IMR-90 (cell line): Measurements from ENCODE around the gene TRAPPC10. TPM values are rescaled to one million over a fixed set of nuclear protein-coding genes. Genes with fewer than 3 reads are reported as not detected.

ENCODE experiments used
- ATAC-seq: fragments of 200-7000 bp; cut with Tn5 transposase; 2 replicates; pipeline ENCODE4 v1.9.1; 2020; ENCODE audit warnings: low read depth, mild to moderate bottlenecking, moderate library complexity
- BruUV-seq: library from RNA; stranded (reverse); fragments of 400-500 nt; replicated peaks from 2 replicates; lab custom pipeline; 2021; lab: Mats Ljungman, UMichigan
- CTCF ChIA-PET: fragments of 300-600 bp; formaldehyde crosslinking; extraction: SDS; loops from one replicate; lab custom pipeline; 2021; ENCODE audit warnings: antibody characterized with exemption; lab: Yijun Ruan, JAX
- POLR2A ChIA-PET: fragments of 300-600 bp; sonication (Branson Sonifier 250); formaldehyde crosslinking; loops from one replicate; lab custom pipeline; 2022; ENCODE audit warnings: antibody characterized with exemption; ENCODE audit not compliant: unreplicated experiment; lab: Charles Lee
- DNase-seq: peaks from one replicate; pipeline ENCODE4 v3.0.0; 2013
- H2AFZ ChIP-seq: replicated peaks from 2 replicates; pipeline ENCODE3; 2013; ENCODE audit warnings: low read length, mild to moderate bottlenecking; ENCODE audit not compliant: poor library complexity
- H2AK5ac ChIP-seq: 2 replicates; pipeline ENCODE4 v1.6.1; 2013; ENCODE audit warnings: low read depth, low read length, inconsistent platforms
- H2AK9ac ChIP-seq: replicated peaks from 2 replicates; pipeline ENCODE3; 2013; ENCODE audit warnings: mild to moderate bottlenecking, low read depth, low read length, moderate library complexity; ENCODE audit not compliant: poor library complexity
- H2BK120ac ChIP-seq: 2 replicates; pipeline ENCODE4 v1.6.1; 2013; ENCODE audit warnings: low read depth, low read length, inconsistent platforms
- H2BK15ac ChIP-seq: 3 replicates; pipeline ENCODE4 v1.6.1; 2013; ENCODE audit warnings: low read depth, low read length, inconsistent platforms
- H2BK20ac ChIP-seq: 2 replicates; pipeline ENCODE4 v1.6.1; 2013; ENCODE audit warnings: low read depth, mild to moderate bottlenecking, inconsistent platforms, low read length, moderate library complexity
- H2BK5ac ChIP-seq: 2 replicates; pipeline ENCODE4 v1.6.1; 2013; ENCODE audit warnings: mild to moderate bottlenecking, low read depth, low read length, inconsistent platforms; ENCODE audit not compliant: poor library complexity, severe bottlenecking
- H3K14ac ChIP-seq: replicated peaks from 2 replicates; pipeline ENCODE4 v1.6.1; 2013; ENCODE audit warnings: low read depth, low read length, inconsistent platforms
- H3K18ac ChIP-seq: 2 replicates; pipeline ENCODE4 v1.6.1; 2013; ENCODE audit warnings: low read depth, low read length, control low read depth
- H3K23ac ChIP-seq: 2 replicates; pipeline ENCODE4 v1.6.1; 2013; ENCODE audit warnings: low read depth, low read length, inconsistent platforms
- H3K27ac ChIP-seq: 2 replicates; pipeline ENCODE4 v1.5.1; 2013; ENCODE audit warnings: mild to moderate bottlenecking, control low read depth, low read length; ENCODE audit not compliant: insufficient read depth
- H3K27me3 ChIP-seq: 2 replicates; pipeline ENCODE4 v1.6.1; 2013; ENCODE audit warnings: low read length; ENCODE audit not compliant: control insufficient read depth, insufficient read depth
- H3K36me3 ChIP-seq: 2 replicates; pipeline ENCODE4 v1.6.1; 2013; ENCODE audit warnings: low read length, mixed read lengths; ENCODE audit not compliant: control insufficient read depth, insufficient read depth
- H3K4ac ChIP-seq: 2 replicates; pipeline ENCODE4 v1.6.1; 2013; ENCODE audit warnings: low read depth, low read length, inconsistent platforms
- H3K4me1 ChIP-seq: 2 replicates; pipeline ENCODE4 v1.6.1; 2013; ENCODE audit warnings: low read length, mixed read lengths; ENCODE audit not compliant: control insufficient read depth, insufficient read depth
- H3K4me2 ChIP-seq: 2 replicates; pipeline ENCODE4 v1.6.1; 2013; ENCODE audit warnings: low read depth, mild to moderate bottlenecking, control low read depth, low read length, moderate library complexity
- H3K4me3 ChIP-seq: 2 replicates; pipeline ENCODE4 v1.5.1; 2013; ENCODE audit warnings: low read depth, mild to moderate bottlenecking, control low read depth, low read length, moderate library complexity; ENCODE audit not compliant: insufficient read depth
- H3K56ac ChIP-seq: 2 replicates; pipeline ENCODE4 v1.6.1; 2013; ENCODE audit warnings: low read length, inconsistent platforms; ENCODE audit not compliant: insufficient read depth; ENCODE audit errors: extremely low read depth
- H3K79me1 ChIP-seq, 2 experiments: 2 replicates each; pipeline ENCODE4 v1.6.1; 2013; ENCODE audit warnings: low read length in 2 of 2, inconsistent platforms in 1 of 2, low read depth in 1 of 2
- H3K9ac ChIP-seq: 2 replicates; pipeline ENCODE4 v1.6.1; 2013; ENCODE audit warnings: low read depth, low read length, control low read depth
- H3K9me1 ChIP-seq: 2 replicates; pipeline ENCODE4 v1.6.1; 2013; ENCODE audit warnings: low read length, inconsistent platforms; ENCODE audit not compliant: insufficient read depth
- H3K9me3 ChIP-seq: 2 replicates; pipeline ENCODE4 v1.6.1; 2013; ENCODE audit warnings: low read length; ENCODE audit not compliant: control insufficient read depth, insufficient read depth
- H4K20me1 ChIP-seq: 2 replicates; pipeline ENCODE4 v1.6.1; 2013; ENCODE audit warnings: low read length, inconsistent platforms; ENCODE audit not compliant: insufficient read depth
- H4K5ac ChIP-seq: 2 replicates; pipeline ENCODE4 v1.6.1; 2013; ENCODE audit warnings: mild to moderate bottlenecking, low read depth, low read length, control low read depth
- H4K8ac ChIP-seq, 2 experiments: 2 replicates each; pipeline ENCODE4 v1.6.1; 2013; ENCODE audit warnings: low read depth in 2 of 2, low read length in 2 of 2, control low read depth in 1 of 2, inconsistent platforms in 1 of 2
- H4K91ac ChIP-seq: 2 replicates; pipeline ENCODE4 v1.6.1; 2013; ENCODE audit warnings: low read depth, low read length, inconsistent platforms; ENCODE audit not compliant: insufficient read depth
- BHLHE40 ChIP-seq: fragments of 150-350 bp; IDR thresholded peaks from 2 replicates; pipeline ENCODE4 v1.6.1; 2016; ENCODE audit warnings: mild to moderate bottlenecking, low read depth, low read length
- MAFK ChIP-seq: IDR thresholded peaks from 2 replicates; pipeline ENCODE4 v1.6.1; 2012; ENCODE audit warnings: low read depth, low read length, improper control_type of control experiment
- MAZ ChIP-seq: IDR thresholded peaks from 2 replicates; pipeline ENCODE4 v1.6.1; 2012; ENCODE audit warnings: low read depth, mild to moderate bottlenecking, low read length, improper control_type of control experiment, moderate library complexity, borderline replicate concordance
- NFE2L2 ChIP-seq: fragments of 150-350 bp; IDR thresholded peaks from 2 replicates; pipeline ENCODE4 v1.6.1; 2016; ENCODE audit warnings: low read depth, mild to moderate bottlenecking, low read length
- WGBS, 2 experiments: methylation state at CpG; one replicate each; pipeline versions ENCODE4 v1.1.5 to v1.1.7; 2013; ENCODE audit warnings: missing lambda C conversion rate in 2 of 2; ENCODE audit not compliant: insufficient read length in 1 of 2; ENCODE audit errors: extremely low coverage in 2 of 2; 5-methylcytosine and 5-hydroxymethylcytosine counted together
- dilution Hi-C: fragments of 300-500 bp; cut with HindIII; formaldehyde crosslinking; loops from one replicate; pipeline ENCODE4 v1.14.3; 2018; ENCODE audit warnings: low sequenced_read_pairs; ENCODE audit not compliant: unreplicated experiment
- in situ Hi-C: fragments of 300-500 bp; cut with MboI; formaldehyde crosslinking; loops from 3 replicates; pipeline ENCODE4 v1.14.3; 2019; ENCODE audit warnings: low sequenced_read_pairs, inconsistent platforms, mixed read lengths
- intact Hi-C: fragments of 100-400 bp; cut with micrococcal nuclease; formaldehyde crosslinking; loops from 2 replicates; pipeline ENCODE4 v1.10.0; 2022
- polyA plus RNA-seq, 3 experiments: library from polyadenylated mRNA; depleted of rRNA; stranded (reverse); fragments of >200 nt; gene quantifications; 2 replicates each; pipeline ENCODE4 v1.2.3, GENCODE V29; 2012; ENCODE audit warnings: low replicate concordance in 1 of 3
- total RNA-seq: library from RNA; depleted of rRNA; stranded (reverse); fragments of >200 nt; gene quantifications from 2 replicates; pipeline ENCODE4 v1.2.3, GENCODE V29; 2012
- TF ChIP-seq, protein P1 (sequence below): fragments of 150-350 bp; IDR thresholded peaks from 2 replicates; pipeline ENCODE4 v1.6.1; 2017; ENCODE audit warnings: mild to moderate bottlenecking, antibody characterized with exemption, low read length, low read depth

TRAPPC10 gene
- total and polyA plus RNA-seq, 2 of the 4 experiments (the other 2 are of a cell fraction): 17.8 to 18.1 TPM

DNA sequence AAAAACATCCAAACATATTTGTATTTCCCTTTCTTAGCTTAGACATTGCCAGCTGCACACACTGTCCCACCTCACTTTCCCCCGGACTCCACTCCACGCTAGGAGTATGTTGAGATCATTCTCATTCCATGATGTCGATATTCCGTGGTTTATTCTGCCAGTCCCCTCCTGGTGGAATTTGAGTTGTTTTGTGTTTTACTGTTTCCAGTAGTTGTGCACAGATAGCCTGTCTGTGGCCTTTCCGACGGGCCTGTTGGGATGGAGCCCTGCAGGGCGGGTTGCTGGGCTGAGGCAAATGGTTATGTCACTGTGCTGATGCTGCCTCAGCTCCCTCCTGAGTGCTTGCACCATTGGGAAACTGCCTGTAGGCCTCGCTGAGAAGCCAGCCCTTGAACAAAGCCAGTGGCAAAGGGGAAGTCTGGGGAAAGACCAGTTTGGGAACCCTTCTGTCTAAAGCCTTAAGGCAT, 12.8 kb downstream of the TRAPPC10 start:
- Histone ChIP-seq H2BK120ac (no peak overlapping the region), H3K4me2 (peak overlapping the region; percentile 58), H3K18ac (no peak overlapping the region), H3K9ac (no peak overlapping the region; the same call in 1 of the 2 replicates), H3K56ac (no peak overlapping the region), H4K5ac (no peak overlapping the region; the same call in 1 of the 2 replicates), H2BK5ac (peak overlapping the region; percentile 23), H3K4ac (peak overlapping the region; percentile 21), H4K20me1 (peaks cover 81% of the 10 kb centered on the region), H2BK15ac (no peak overlapping the region), H2AK5ac (peak overlapping the region; percentile 17; the same call in 1 of the 2 replicates), H3K27ac (peak overlapping the region; percentile 67; the same call in 1 of the 2 replicates), H3K4me1 (peaks cover 17% of the 10 kb centered on the region), H2AK9ac (peak overlapping the region; percentile 39), H3K79me1 (peaks cover 33 to 84% of the 10 kb centered on the region in 2 experiments), H3K27me3 (no peaks in the 10 kb centered on the region), H3K23ac (peak overlapping the region; percentile 48; the same call in 1 of the 2 replicates), H3K14ac (peak overlapping the region; percentile 60), H2AFZ (peak overlapping the region; percentile 6), H4K8ac (peak overlapping the region in 1 of 2 experiments; percentile 25; a peak in 1 of 4 replicates), H4K91ac (0 out of 2 replicates have a peak overlapping the region, but pooled peaks have one; percentile 10), H3K9me1 (peaks cover 31% of the 10 kb centered on the region), H3K36me3 (no peaks in the 10 kb centered on the region), H3K9me3 (no peaks in the 10 kb centered on the region), H3K4me3 (no peak overlapping the region), H2BK20ac (no peak overlapping the region)
- TF ChIP-seq MAFK (peak; percentile 24; the same call in 1 of the 2 replicates), NFE2L2 (no peak), BHLHE40 (no peak), MAZ (no peak)
- TF ChIP-seq, protein P1, sequence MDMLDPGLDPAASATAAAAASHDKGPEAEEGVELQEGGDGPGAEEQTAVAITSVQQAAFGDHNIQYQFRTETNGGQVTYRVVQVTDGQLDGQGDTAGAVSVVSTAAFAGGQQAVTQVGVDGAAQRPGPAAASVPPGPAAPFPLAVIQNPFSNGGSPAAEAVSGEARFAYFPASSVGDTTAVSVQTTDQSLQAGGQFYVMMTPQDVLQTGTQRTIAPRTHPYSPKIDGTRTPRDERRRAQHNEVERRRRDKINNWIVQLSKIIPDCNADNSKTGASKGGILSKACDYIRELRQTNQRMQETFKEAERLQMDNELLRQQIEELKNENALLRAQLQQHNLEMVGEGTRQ: no peak
- no TSS peak for BruUV-seq
- WGBS, 2 experiments: no CpG with 5 or more reads among the region's 8 CpGs
- CTCF ChIA-PET: interaction anchor here (1.1 kb wide), 1 partner anchor 18 kb away, joined by 7 read pairs; no protein-coding TSS in a partner anchor
- ATAC-seq: peak; percentile 82
- intact Hi-C loops: no loop called here
- POLR2A ChIA-PET: no interaction called here
- in situ Hi-C loops: no loop called here
- dilution Hi-C loops: no loop called here
- DNase-seq: peak; percentile 67
